ENCODE data around the gene SEPTIN8. TPM values are rescaled to one million over a fixed set of nuclear protein-coding genes. Genes with fewer than 3 reads are reported as not detected.

The SEPTIN8 gene
- total and polyA plus RNA-seq, 2 of the 13 experiments (the other 11 are each of a cell fraction or from before 2014, with no cell fraction given), result 41.4 to 49.9 TPM

DNA sequence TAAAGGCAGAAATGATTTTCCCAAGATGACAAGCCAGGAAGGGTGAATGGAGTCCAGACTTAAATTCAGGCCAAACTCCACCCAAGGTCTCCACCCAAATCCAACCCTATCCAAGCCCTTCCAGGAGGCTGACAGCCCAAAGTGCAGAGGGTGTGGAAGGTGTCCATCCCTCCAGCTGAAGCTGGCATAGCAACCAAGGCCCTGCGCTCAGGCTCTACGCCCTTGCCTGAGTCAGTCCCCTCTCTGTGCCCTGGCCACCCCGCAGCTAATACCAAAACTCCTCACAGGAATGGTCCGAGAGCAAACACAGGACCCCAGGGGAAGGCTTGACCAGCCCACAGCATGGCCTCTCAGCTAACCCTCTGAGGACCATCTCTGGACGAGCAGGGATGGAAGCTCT, 2.1 kb downstream of the SEPTIN8 start (continued):
- TF ChIP-seq, protein P1, sequence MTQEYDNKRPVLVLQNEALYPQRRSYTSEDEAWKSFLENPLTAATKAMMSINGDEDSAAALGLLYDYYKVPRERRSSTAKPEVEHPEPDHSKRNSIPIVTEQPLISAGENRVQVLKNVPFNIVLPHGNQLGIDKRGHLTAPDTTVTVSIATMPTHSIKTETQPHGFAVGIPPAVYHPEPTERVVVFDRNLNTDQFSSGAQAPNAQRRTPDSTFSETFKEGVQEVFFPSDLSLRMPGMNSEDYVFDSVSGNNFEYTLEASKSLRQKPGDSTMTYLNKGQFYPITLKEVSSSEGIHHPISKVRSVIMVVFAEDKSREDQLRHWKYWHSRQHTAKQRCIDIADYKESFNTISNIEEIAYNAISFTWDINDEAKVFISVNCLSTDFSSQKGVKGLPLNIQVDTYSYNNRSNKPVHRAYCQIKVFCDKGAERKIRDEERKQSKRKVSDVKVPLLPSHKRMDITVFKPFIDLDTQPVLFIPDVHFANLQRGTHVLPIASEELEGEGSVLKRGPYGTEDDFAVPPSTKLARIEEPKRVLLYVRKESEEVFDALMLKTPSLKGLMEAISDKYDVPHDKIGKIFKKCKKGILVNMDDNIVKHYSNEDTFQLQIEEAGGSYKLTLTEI (CRISPR knock-in tag; conservative IDR thresholded peaks at IDR 0.05), result no peak
- TF ChIP-seq, protein P2, sequence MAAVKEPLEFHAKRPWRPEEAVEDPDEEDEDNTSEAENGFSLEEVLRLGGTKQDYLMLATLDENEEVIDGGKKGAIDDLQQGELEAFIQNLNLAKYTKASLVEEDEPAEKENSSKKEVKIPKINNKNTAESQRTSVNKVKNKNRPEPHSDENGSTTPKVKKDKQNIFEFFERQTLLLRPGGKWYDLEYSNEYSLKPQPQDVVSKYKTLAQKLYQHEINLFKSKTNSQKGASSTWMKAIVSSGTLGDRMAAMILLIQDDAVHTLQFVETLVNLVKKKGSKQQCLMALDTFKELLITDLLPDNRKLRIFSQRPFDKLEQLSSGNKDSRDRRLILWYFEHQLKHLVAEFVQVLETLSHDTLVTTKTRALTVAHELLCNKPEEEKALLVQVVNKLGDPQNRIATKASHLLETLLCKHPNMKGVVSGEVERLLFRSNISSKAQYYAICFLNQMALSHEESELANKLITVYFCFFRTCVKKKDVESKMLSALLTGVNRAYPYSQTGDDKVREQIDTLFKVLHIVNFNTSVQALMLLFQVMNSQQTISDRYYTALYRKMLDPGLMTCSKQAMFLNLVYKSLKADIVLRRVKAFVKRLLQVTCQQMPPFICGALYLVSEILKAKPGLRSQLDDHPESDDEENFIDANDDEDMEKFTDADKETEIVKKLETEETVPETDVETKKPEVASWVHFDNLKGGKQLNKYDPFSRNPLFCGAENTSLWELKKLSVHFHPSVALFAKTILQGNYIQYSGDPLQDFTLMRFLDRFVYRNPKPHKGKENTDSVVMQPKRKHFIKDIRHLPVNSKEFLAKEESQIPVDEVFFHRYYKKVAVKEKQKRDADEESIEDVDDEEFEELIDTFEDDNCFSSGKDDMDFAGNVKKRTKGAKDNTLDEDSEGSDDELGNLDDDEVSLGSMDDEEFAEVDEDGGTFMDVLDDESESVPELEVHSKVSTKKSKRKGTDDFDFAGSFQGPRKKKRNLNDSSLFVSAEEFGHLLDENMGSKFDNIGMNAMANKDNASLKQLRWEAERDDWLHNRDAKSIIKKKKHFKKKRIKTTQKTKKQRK (IDR thresholded peaks at IDR 0.05; ENCODE audit: low read length), result no peak
- TF ChIP-seq, protein P3, sequence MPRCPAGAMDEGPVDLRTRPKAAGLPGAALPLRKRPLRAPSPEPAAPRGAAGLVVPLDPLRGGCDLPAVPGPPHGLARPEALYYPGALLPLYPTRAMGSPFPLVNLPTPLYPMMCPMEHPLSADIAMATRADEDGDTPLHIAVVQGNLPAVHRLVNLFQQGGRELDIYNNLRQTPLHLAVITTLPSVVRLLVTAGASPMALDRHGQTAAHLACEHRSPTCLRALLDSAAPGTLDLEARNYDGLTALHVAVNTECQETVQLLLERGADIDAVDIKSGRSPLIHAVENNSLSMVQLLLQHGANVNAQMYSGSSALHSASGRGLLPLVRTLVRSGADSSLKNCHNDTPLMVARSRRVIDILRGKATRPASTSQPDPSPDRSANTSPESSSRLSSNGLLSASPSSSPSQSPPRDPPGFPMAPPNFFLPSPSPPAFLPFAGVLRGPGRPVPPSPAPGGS (CRISPR knock-in tag; IDR thresholded peaks at IDR 0.05), result no peak
- TF ChIP-seq CCAR2 (optimal IDR thresholded peaks at IDR 0.05; ENCODE audit: low read depth, low read length) (no peak), NCOR1 (IDR thresholded peaks at IDR 0.05; ENCODE audit: borderline replicate concordance, low read length) (no peak), ATRX (CRISPR knock-in tag; IDR thresholded peaks at IDR 0.05; ENCODE audit: borderline replicate concordance) (no peak)

All from HepG2 (cell line).